Fibroblast of skin of right biceps (primary cell): Measurements from ENCODE around the gene PKLR.
A peak's percentile ranks its signal among the peaks of the same experiment; 100 is the strongest.
"Not testable (repeated sequence)": the region's sequence is repeated elsewhere in the genome, so short reads cannot be mapped to it uniquely, and the experiment has no call there.

ENCODE experiments used
- DNase-seq: peaks from one replicate; pipeline ENCODE4 v3.0.0-alpha.2; 2013

PKLR gene

DNA sequence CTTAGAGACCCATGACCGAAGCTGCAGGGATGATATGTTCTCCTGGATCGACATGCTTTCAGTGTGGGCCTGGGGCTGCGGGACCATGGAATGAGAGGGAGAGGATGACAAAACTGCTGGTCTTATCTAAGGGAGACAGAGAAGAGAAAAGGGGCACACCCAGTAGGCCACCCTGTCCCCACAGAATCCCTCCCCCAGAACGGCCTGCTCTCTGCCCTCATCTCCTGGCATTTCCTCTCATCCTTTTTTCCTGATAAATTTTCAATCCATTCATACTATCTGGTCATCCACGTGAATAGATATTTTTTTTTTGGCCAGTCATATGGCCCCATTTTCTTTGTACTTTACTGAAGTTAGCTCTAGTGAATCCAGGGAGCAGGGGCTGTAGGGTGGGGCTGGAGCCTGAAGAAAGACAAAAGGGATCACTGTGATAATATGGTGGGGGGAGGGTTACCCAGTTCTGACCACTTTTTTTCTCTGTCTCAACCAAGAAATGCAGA, at the start of gene PKLR:
Gene PKLR, minus strand, starts transcription at position 97 of the 500 bp plus-strand sequence. Its CDS starts 43 bp downstream, at position 54.
- no peak for DNase-seq

DNA sequence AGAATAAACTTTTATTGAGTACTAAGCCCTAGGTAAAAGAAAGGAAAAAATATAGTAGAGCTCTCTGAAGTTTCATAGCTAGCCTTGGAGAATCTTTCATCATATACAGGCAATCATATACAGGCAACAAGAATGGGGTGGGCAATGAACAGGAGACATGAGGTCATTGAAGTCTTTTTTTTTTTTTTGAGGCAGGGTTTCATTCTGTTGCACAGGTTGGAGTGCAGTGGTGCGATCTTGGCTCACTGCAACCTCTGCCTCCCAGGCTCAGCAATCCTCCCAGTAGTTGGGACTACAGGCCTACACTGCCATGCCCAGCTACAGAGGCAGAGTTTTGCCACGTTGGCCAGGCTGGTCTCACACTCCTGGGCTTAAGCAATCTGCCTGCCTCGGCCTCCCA, 41.6 kb upstream of the PKLR start:
- DNase-seq, result no peak

DNA sequence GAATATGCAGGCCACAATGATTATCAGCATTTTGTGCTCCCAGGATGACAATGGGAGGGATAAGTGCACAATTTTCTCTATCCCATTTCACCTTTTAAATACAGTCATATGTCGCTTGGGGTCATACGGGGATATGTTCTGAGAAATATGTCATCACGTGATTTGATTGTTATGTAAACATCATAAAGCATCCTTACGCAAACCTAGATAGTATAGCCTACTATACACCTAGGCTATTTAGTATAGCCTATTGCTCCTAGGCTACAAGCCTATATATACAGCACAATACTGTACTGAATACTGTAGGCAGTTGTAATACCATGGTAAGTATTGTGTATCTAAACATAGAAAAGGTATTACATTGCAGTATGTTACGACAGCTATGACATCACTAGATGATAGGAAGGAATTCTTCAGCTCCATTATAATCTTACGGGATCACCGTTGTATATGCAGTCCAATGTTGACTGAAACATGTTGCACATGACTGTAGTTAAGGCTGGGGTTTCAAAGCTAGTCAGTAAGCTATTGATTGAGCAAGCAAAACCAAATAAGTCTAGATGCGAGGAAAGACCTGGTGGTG, 38.4 kb upstream of the PKLR start:
- no peak for DNase-seq

DNA sequence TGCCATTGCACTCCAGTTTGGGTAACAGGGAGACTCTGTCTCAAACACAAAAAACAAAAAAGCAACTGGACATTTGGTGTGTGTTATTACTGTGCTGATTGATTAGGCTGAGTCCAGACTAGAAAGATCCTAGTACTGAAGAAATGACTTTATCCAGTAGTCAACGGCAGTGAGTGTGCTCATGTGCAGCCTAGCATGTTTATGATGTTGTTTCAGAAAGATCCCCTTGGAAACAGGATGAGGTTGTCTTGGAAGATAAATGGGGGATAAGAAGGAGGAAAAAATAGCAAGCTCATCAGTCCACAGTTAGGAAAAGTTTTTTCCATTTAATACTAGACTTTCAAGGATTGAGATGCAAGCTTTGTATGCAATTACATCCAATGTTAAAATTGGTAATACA, 33.7 kb upstream of the PKLR start:
- no peak for DNase-seq

DNA sequence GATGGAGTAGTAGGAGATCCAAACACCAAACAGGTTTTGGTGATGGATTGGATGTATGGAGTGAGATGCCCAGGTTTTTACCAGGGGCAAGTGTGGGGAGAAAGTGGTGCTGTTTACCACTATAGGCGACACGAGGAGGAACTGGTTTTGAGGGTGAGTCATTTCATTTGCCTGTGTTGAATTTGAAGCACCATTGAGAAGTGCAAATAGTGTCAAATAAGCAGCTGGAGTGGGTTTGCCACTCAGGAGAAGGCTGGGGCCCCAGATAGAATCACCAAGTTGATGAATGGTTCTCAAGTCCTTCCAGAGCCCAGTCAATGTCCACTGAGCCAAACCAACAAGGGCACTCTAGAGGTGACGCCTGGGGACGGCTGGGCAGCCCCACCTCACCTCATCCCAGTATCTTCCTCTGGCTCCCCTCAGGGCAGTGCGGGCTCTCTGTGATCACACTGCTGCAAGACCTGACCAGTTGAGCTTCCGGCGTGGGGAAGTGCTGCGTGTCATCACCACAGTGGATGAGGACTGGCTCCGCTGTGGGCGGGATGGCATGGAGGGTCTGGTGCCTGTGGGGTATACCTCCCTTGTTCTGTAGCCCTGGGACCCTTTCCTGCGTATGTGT, 28.9 kb upstream of the PKLR start:
- no peak for DNase-seq

DNA sequence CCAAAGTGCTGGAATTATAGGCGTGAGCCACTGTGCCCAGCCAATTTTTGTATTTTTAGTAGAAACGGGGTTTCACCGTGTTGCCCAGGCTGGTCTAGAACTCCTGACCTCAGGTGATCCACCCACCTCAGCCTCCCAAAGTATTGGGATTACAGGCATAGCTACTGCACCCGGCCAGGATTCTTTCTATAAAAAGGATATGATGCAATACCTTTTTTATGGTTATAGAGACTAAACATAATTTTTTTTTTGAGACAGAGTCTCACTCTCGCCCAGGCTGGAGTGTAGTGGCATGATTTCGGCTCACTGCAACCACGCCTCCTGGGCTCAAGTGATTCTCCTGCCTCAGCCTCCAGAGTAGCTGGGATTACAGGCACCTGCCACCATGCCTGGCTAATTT, 27.6 kb upstream of the PKLR start:
- not testable (repeated sequence) for DNase-seq

DNA sequence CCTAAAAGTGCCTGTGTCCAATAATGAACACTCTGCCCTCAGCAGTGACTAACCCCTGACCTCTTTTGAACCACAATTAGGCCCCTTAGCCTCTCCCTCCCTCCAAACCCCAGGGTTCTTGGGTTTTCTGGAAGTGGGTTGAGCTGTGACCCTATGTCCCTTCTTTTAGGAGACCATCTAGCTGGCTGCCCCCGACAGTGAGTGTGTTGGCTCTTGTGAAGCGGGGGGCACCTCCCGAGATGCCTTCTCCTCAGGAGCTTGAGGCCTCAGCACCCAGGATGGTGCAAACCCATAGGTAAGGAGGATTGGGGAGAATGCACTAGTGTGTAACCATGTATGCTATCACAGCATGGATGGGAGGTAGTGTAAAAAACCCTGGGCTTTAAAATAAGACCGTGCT, 26.7 kb upstream of the PKLR start:
- DNase-seq, result no peak

DNA sequence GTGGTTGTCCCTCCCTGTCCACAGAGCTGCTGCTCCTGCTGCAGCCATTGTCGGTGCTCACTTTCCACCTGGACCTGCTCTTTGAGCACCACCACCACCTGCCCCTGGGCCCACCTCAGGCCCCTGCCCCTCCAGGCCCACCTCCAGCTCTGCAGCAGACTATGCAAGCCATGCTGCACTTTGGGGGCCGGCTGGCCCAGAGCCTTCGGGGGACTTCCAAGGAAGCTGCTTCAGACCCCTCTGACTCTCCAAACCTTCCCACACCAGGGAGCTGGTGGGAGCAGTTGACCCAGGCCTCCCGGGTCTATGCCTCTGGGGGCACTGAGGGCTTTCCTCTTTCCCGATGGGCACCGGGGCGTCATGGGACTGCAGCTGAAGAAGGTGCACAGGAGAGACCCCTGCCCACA, 25.4 kb upstream of the PKLR start:
- no peak for DNase-seq

DNA sequence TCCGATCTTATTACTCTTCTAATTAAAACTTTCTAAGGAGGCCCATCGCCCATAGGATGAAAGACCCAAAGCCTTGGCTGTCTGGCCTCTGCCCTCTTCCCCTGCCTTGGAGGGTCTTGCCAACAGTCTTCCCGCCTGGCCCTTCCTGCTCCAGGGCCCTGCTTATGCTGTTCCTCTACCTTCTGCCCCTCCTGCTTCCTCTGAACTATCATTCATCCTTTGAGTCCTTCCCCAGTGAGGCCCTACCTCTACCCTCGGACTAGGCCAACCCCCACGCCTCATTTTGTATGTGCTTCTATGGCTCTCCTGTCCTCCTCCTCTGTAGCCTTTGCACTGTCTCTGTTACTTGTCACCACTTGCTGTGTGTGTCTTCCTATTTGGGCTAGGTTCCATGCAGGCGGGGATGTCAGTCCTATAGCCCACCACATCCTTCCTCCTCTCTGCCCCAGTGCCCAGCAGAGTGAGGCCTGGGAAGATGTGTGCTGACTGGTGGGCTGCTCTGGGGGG, 24.8 kb upstream of the PKLR start:
- DNase-seq, result no peak

DNA sequence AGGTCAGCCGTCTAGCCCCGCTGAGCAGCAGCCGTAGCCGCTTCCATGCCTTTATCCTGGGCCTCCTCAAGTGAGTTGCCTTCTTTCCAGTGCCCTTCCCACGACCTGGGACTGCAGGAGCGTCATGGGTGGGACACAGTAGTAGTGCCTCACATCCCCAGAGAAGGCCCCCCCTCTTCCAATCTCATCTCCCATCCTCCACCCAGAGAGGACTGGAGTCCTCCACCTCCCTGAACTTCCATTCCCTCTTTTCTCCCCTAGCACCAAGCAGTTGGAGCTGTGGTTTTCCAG, 24.3 kb upstream of the PKLR start:
- DNase-seq, result no peak

DNA sequence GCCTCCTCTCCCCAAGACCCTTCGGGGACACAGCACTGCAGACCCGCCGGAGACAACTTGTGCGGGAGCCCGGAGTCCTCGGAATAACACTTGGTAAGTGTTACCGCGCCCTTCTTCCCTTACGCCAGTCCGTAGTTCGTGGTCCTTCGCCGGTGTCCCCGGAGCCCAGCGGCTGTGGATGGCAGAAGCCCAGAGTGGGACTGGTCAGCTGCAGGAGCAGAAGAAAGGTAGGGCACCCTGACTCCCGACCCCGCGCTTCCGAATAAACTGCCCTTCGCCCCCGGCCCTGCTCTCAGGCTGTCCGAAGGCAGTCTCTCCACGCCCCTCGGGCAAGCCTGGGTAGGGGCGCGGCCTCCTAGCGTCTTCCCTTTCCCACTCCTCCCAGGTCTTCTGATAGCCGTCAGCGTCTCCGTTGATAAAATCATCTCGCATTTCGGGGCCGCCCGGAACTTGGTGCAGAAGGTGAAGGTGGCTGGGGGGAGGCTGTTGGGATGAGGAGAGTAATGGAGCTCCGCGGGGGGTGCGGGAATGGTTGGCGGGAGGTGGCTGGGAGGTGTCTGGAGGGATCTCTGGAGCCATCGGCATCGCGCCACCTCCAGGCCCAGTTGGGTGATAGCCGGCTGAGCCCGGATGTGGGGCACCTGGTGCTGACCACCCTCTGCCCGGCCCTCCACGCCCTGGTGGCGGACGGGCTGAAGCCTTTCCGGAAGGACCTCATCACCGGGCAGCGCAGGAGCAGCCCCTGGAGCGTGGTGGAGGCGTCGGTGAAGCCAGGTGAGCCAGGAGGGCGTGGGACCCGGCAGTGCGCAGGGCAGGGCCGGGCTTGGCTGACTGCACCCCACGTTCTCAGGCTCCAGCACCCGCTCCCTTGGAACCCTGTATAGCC, 23.7 kb upstream of the PKLR start:
- peak; percentile 51 for DNase-seq

DNA sequence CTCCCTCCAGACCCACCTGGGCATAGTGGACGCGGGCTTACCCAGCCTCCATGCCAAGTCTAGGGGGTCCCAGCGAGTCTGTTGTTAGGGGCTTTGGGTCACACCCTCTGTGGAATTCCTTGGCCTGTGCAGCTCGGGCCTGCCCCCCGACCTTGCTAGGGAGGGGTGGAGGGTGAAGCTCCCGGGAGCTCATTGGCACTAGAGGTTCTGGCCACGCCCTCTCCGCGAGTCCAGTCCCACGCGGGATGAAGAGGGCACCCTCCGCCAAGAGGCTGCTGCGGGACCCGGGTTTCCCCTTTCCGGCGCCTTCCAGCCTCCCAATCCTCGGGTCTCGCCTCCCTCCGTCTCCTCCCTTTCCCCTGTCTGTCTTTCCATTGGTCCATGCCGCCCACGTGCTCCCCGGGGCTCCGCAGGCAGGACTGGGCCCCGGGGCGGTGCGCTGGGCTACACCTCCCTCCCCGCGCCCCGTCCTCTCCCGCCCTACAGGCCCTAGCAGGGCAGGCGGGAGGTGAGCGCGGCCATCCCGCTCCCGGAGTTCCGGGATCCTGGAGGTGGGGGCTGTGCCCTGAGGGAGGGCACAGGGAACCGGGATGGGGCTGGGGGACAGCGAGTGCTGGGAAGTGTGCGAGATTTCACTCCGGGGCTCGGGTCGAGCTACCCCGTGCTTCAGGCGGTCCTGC, 22.9 kb upstream of the PKLR start:
- DNase-seq, result peak; percentile 96

DNA sequence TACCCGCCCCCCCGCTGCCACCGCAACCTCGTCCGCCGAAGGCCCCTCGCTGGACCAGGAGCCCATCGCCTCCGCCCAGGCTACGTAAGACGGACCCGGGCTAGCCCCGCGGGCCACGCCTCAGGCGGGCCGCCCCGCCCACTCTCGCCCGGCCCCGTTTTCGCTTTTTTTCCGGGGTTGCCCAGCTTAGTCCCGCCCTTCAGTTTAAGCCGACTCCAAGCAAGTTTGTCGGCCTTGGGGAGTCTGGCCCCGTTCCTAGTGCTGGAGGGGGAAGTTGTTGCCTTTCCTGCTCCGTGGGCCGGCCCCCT, 22.4 kb upstream of the PKLR start:
- DNase-seq, result peak; percentile 91

DNA sequence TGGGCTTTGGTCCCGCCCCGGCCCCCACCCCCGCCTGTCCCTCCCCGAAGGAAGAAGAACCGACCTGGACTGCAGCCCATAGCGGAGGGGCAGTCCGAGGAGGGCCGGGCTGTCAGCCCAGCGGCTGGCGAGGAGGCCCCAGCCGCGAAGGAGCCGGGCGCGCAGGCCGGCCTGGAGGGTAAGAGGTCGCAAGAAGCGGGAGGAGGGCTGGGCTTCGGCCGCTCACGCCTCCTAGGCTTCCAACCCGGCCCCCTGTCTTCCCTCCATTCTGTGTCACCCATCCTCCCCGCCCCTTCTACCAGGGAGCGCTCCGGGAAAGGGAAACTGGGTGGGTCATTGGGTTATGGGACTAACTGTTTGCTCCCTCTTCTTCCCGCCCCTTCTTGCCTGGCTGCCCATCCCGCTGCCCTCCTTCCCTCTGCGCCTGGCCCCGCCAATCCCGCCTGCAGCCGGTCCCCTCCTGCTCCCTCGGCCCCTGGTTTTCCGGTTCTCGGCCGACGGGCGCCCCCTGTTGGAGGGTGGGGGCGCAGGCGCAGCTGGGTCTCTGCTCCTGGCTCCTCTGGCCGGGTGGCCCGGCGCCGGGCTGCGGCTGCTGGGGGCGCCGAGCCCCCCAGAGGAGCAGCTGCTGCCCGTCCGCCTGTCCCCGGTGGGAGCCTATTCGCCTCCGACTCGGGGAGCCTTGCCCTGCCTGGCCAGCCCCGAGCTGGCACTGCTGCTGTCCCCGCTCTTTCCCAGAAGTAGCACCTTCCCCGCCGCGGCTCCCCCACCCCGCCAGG, 21.9 kb upstream of the PKLR start:
- peak; percentile 95 for DNase-seq

DNA sequence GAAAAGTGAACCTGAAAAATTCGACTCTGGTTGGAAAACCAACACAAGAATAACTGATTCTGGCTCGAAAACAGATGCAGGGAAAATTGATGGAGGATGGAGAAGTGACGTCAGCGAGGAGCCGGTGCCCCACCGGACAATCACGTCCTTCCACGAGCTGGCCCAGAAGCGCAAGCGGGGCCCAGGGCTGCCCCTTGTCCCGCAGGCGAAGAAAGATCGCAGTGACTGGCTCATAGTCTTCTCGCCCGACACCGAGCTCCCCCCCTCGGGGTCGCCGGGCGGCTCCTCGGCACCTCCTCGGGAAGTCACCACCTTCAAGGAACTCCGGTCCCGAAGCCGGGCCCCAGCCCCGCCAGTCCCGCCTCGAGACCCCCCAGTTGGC, 21.3 kb upstream of the PKLR start:
- DNase-seq, result no peak

DNA sequence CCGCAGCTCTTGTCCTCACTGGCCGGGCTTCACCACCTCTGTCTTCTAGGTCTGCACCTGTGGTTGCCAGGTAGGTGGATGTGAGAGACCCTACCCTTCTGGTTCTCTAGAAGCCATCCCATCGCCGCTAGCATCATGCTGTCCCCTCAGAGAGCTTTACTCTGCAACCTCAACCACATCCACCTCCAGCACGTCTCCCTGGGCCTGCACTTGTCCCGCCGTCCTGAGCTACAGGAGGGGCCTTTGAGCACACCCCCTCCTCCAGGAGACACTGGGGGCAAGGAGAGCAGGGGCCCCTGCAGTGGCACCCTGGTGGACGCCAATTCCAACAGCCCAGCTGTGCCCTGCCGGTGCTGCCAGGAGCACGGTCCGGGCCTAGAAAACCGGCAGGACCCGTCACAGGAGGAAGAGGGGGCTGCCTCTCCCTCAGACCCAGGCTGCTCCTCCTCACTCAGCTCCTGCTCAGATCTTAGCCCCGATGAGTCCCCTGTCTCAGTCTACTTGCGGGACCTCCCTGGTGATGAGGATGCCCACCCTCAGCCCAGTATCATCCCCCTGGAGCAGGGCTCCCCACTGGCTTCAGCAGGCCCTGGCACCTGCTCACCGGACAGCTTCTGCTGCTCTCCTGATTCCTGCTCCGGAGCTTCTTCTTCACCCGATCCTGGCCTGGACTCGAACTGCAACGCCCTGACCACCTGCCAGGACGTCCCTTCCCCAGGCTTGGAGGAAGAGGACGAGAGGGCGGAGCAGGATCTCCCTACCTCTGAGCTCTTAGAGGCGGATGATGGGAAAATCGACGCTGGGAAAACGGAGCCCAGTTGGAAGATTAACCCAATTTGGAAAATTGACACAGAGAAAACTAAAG, 20.6 kb upstream of the PKLR start:
- no peak for DNase-seq

DNA sequence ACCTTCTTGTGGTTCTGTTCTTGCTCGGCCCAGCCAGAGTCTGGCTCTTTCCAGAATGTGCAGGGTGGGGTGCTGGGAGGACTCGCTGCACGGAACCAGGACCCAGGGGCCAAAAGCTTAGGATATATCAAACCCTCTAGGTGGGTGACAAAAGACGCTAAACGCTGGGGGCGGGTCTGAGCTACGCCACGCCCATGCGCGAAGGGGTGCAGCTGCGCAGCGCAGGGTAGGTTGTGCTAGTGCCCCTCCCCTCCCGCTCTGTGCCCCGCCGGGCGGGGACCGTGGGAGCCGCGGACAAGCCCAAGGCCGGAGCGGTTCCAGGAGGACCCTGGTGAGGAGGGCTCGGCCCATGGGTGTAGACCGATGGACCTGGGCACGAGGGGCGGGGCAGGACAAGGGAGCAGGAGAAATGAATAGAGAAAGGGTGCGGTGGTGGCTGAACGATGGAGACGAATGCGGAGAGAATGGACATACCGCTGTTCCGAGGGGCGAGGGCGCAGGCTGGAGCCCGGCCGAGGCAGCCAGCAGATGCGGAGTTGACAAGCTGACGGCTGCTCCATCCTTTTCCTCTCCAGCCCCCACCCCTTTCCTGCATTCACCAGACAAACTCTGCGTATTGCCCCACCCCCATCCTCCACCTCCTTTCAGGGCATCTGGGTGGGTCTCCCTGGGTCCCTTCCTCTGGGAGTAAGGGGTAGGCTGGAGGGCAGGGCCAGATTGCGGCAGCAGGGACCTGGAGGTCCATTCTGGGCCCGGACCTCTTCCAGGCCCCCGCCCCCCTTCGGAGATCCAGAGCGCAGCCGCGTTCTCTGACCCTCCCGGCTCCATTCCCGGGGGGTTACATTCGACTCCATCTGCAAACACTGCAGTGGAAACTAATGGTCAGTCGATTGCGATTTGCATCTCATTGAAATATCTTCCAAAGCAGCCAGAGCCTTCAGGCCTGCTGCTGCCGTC, 19.7 kb upstream of the PKLR start, which contains the start of gene RUSC1:
Gene RUSC1, plus strand, starts transcription at position 234 of the 957 bp plus-strand sequence. CDS start 880 bp downstream, outside the sequence.
- peak; percentile 67 for DNase-seq

DNA sequence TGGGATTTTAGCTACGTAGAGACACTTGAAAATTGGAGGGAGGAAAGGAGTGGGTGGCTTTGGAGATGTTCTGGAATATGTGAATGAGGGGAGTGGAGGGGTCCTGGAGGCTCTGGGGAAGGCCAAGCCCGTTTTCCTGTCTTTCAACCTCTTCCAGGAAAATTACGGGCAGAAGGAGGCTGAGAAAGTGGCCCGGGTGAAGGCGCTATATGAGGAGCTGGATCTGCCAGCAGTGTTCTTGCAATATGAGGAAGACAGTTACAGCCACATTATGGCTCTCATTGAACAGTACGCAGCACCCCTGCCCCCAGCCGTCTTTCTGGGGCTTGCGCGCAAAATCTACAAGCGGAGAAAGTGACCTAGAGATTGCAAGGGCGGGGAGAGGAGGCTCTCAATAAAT, 19.0 kb upstream of the PKLR start:
- no peak for DNase-seq

DNA sequence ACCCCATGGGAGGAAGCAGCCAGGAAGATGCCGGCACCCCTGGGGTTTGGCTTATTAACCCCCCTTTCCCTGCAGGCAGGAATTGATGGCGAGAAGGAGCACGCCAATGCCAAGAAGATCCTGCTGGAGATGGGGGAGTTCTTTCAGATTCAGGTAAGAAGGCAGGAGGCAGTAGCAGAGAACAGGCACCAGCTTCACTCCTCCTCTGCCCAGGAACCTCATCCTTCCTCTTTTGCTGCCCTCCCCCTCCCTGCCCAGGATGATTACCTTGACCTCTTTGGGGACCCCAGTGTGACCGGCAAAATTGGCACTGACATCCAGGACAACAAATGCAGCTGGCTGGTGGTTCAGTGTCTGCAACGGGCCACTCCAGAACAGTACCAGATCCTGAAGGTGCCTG, 18.3 kb upstream of the PKLR start:
- no peak for DNase-seq

DNA sequence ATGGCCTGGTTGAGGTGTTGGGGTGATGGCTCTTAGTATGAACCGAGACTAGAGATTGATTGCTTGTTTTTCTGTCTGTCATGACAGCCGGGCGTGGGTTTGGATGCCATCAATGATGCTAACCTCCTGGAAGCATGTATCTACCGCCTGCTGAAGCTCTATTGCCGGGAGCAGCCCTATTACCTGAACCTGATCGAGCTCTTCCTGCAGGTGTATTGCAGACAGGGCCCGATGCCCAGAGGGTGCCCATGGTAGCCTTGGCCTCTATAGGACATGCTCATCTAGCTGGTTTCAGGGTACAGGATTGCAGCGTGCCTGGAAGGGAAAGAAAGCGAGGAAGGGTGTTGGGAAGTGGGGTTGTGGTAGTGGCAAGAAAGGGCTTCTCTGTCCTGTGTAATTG, 16.8 kb upstream of the PKLR start:
- DNase-seq, result no peak
